ENCODE data around the gene UHRF1.

- TF ChIP-seq CTCF (IDR thresholded peaks at IDR 0.05; ENCODE audit: low read depth, low read length, missing input control) = no peak
- TF ChIP-seq RAD21 (IDR thresholded peaks at IDR 0.05) = no peak
These were observed 74.2 kb downstream of the UHRF1 start for GRCh38 chr19:4983346-4984105.
